ENCODE data around the gene NXPH3. TPM values are rescaled to one million over a fixed set of nuclear protein-coding genes. Genes with fewer than 3 reads are reported as not detected.

Gene NXPH3
- total and polyA plus RNA-seq, 2 of the 13 experiments (the other 11 are each of a cell fraction or from before 2014, with no cell fraction given), result 0.04 to 0.58 TPM

DNA sequence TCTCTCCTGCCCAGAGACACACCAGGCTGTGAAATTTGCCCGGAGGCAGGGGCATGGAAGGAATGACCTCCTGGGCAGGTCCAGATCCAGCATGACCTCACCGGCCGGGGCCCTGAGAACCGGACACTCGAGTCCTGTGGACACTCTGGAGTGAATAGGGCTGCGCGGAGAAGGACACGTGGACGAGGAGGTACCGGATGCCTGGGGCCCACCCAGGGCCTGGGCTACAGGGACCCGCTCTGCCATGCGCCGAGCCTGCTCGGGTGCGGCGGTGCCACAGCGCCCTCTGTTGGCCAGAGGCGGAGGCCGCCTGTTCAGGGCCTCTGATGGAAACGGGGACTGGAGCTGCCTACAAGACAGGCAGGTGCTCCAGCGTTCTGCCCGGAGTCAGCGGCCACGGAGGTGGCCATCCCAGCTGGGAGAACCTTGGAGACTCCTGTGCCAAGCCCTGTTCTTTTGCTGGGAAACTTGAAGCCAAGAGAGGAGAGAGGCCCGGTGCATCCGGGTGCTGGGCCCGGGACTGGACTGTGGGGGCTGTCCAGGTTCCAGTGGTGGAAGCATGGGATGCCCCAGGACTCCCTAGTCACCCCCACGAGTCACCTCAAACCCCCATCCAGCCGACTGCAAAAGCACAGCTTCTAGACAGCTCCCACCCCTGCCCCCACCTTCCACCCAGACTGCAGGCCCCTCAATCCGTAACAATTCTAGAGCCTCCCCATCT lies 19.3 kb upstream of the NXPH3 start (continued):
- TF ChIP-seq ZNF883 (CRISPR knock-in tag; IDR thresholded peaks at IDR 0.05; ENCODE audit: not compliant biosample characterization) (peak; percentile 20), HCFC1 (IDR thresholded peaks at IDR 0.05; ENCODE audit: low read depth, low read length) (no peak), CREM (IDR thresholded peaks at IDR 0.05) (no peak), CREM (CRISPR knock-in tag; IDR thresholded peaks at IDR 0.05) (no peak), ELF1 (CRISPR knock-in tag; IDR thresholded peaks at IDR 0.05) (peak; percentile 52), RNF2 (conservative IDR thresholded peaks at IDR 0.05; ENCODE audit: low read depth) (peak; percentile 67; the same call in 1 of the 2 replicates), ZNF605 (CRISPR knock-in tag; IDR thresholded peaks at IDR 0.05) (peak; percentile 36; the same call in 1 of the 2 replicates), ZMYM3 (CRISPR knock-in tag; IDR thresholded peaks at IDR 0.05) (peak; percentile 75), DMAP1 (CRISPR knock-in tag; IDR thresholded peaks at IDR 0.05) (peak; percentile 77), MATR3 (CRISPR knock-in tag; IDR thresholded peaks at IDR 0.05) (0 out of 2 replicates have a peak, but pooled peaks have one; percentile 25), SOX5 (CRISPR knock-in tag; IDR thresholded peaks at IDR 0.05; ENCODE audit: borderline replicate concordance) (0 out of 2 replicates have a peak, but pooled peaks have one; percentile 14), ZNF234 (CRISPR knock-in tag; conservative IDR thresholded peaks at IDR 0.05) (0 out of 2 replicates have a peak, but pooled peaks have one; percentile 36), JUN (CRISPR knock-in tag; IDR thresholded peaks at IDR 0.05) (0 out of 2 replicates have a peak, but pooled peaks have one; percentile 26)
- TF ChIP-seq, protein P1, sequence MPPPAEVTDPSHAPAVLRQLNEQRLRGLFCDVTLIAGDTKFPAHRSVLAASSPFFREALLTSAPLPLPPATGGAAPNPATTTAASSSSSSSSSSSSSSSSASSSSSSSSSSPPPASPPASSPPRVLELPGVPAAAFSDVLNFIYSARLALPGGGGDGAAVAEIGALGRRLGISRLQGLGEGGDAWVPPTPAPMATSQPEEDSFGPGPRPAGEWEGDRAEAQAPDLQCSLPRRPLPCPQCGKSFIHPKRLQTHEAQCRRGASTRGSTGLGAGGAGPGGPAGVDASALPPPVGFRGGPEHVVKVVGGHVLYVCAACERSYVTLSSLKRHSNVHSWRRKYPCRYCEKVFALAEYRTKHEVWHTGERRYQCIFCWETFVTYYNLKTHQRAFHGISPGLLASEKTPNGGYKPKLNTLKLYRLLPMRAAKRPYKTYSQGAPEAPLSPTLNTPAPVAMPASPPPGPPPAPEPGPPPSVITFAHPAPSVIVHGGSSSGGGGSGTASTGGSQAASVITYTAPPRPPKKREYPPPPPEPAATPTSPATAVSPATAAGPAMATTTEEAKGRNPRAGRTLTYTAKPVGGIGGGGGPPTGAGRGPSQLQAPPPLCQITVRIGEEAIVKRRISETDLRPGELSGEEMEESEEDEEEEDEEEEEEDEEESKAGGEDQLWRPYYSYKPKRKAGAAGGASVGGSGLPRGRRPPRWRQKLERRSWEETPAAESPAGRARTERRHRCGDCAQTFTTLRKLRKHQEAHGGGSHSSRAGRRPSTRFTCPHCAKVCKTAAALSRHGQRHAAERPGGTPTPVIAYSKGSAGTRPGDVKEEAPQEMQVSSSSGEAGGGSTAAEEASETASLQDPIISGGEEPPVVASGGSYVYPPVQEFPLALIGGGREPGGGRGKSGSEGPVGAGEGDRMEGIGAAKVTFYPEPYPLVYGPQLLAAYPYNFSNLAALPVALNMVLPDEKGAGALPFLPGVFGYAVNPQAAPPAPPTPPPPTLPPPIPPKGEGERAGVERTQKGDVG (CRISPR knock-in tag; IDR thresholded peaks at IDR 0.05; ENCODE audit: borderline replicate concordance), result peak; percentile 92
- TF ChIP-seq, protein P2, sequence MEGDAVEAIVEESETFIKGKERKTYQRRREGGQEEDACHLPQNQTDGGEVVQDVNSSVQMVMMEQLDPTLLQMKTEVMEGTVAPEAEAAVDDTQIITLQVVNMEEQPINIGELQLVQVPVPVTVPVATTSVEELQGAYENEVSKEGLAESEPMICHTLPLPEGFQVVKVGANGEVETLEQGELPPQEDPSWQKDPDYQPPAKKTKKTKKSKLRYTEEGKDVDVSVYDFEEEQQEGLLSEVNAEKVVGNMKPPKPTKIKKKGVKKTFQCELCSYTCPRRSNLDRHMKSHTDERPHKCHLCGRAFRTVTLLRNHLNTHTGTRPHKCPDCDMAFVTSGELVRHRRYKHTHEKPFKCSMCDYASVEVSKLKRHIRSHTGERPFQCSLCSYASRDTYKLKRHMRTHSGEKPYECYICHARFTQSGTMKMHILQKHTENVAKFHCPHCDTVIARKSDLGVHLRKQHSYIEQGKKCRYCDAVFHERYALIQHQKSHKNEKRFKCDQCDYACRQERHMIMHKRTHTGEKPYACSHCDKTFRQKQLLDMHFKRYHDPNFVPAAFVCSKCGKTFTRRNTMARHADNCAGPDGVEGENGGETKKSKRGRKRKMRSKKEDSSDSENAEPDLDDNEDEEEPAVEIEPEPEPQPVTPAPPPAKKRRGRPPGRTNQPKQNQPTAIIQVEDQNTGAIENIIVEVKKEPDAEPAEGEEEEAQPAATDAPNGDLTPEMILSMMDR (CRISPR knock-in tag; IDR thresholded peaks at IDR 0.05), result peak; percentile 100
- TF ChIP-seq, protein P3, sequence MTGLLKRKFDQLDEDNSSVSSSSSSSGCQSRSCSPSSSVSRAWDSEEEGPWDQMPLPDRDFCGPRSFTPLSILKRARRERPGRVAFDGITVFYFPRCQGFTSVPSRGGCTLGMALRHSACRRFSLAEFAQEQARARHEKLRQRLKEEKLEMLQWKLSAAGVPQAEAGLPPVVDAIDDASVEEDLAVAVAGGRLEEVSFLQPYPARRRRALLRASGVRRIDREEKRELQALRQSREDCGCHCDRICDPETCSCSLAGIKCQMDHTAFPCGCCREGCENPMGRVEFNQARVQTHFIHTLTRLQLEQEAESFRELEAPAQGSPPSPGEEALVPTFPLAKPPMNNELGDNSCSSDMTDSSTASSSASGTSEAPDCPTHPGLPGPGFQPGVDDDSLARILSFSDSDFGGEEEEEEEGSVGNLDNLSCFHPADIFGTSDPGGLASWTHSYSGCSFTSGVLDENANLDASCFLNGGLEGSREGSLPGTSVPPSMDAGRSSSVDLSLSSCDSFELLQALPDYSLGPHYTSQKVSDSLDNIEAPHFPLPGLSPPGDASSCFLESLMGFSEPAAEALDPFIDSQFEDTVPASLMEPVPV (CRISPR knock-in tag; IDR thresholded peaks at IDR 0.05), result no peak; the same call in 1 of the 2 replicates
- TF ChIP-seq, protein P4, sequence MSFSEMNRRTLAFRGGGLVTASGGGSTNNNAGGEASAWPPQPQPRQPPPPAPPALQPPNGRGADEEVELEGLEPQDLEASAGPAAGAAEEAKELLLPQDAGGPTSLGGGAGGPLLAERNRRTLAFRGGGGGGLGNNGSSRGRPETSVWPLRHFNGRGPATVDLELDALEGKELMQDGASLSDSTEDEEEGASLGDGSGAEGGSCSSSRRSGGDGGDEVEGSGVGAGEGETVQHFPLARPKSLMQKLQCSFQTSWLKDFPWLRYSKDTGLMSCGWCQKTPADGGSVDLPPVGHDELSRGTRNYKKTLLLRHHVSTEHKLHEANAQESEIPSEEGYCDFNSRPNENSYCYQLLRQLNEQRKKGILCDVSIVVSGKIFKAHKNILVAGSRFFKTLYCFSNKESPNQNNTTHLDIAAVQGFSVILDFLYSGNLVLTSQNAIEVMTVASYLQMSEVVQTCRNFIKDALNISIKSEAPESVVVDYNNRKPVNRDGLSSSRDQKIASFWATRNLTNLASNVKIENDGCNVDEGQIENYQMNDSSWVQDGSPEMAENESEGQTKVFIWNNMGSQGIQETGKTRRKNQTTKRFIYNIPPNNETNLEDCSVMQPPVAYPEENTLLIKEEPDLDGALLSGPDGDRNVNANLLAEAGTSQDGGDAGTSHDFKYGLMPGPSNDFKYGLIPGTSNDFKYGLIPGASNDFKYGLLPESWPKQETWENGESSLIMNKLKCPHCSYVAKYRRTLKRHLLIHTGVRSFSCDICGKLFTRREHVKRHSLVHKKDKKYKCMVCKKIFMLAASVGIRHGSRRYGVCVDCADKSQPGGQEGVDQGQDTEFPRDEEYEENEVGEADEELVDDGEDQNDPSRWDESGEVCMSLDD (CRISPR knock-in tag; IDR thresholded peaks at IDR 0.05; ENCODE audit: borderline replicate concordance), result no peak
- TF ChIP-seq, protein P5, sequence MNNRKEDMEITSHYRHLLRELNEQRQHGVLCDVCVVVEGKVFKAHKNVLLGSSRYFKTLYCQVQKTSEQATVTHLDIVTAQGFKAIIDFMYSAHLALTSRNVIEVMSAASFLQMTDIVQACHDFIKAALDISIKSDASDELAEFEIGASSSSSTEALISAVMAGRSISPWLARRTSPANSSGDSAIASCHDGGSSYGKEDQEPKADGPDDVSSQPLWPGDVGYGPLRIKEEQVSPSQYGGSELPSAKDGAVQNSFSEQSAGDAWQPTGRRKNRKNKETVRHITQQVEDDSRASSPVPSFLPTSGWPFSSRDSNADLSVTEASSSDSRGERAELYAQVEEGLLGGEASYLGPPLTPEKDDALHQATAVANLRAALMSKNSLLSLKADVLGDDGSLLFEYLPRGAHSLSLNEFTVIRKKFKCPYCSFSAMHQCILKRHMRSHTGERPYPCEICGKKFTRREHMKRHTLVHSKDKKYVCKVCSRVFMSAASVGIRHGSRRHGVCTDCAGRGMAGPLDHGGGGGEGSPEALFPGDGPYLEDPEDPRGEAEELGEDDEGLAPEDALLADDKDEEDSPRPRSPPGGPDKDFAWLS (CRISPR knock-in tag; IDR thresholded peaks at IDR 0.05; ENCODE audit: borderline replicate concordance), result no peak

Data from HepG2 (cell line).